ENCODE measurements around the gene PDIA6. TPM values are rescaled to one million over a fixed set of nuclear protein-coding genes. Genes with fewer than 3 reads are reported as not detected.

PDIA6 gene
- total RNA-seq, 1 experiment from 2014 or later: 149 TPM

DNA sequence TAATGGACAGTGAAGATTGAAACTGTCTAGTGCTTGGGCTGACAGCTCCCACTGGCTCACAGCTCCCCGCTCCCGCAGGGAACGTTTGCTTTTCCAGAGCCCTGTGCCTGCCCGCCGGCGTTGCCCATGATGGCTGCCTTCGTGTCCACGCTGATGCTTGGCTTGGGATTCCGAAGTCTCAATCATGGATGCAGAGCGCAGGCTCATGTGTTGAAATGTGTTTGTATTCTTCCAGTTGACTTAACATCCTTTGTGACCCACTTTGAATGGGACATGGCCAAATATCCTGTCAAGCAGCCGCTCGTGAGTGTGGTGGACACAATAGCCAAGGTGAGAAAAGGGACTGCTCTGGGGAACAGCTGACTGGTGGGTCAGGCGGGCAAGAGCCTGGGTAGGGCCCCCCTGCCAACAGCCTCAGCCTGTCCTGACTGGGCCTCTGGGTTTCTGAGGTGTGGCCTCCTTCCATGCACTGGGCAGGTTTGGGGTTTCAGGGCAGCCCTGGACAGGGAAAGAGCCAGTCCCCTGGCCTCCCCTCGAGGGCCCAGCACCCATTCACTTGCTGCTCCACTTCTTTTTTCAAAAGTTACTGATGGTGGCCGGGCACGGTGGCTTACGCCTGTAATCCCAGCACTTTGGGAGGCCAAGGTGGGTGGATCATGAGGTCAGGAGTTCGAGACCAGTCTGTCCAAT lies 48.3 kb downstream of the PDIA6 start (continued):
- TF ChIP-seq YY1 (IDR thresholded peaks at IDR 0.05; ENCODE audit: extremely low read depth, insufficient replicate concordance, low read depth, low read length): no peak

DNA sequence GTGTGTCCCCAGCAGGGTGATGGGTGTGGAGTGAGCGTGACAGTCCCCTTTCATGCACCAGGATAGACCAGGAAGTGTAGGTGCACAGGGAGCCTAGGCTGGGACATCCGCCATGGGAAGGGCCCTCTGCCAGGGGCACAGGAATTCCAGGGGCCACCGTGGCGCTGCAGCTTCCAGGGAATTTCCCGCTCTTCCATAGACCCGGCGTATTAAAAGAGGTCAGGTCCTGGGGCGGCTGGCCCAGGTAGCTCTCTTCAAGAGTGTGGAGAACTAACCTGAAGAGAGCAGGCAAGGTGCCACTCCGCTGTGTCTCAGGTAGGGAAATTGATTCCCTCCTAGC lies 49.2 kb downstream of the PDIA6 start:
- ChIA-PET RAD21 (ENCODE audit: low non-redundant PET in 1 of 2, low total read pairs in 2 of 2, uncharacterized antibody in 2 of 2, unreplicated experiment in 2 of 2) (no interaction called here), POLR2A (no interaction called here), CTCF (no interaction called here)
- Histone ChIP-seq H3K27me3 (ENCODE audit: insufficient read depth, low read length) (no peaks in the 10 kb centered on the region), H3K4me1 (ENCODE audit: control insufficient read depth in 1 of 2, insufficient read depth in 2 of 2, low read length in 2 of 2) (peaks cover 11 to 30% of the 10 kb centered on the region in 2 experiments), H3K4me3 (replicated peaks in 1 of 2; ENCODE audit: low read depth in 1 of 2, low read length in 2 of 2) (no peak overlapping the region), H3K79me2 (ENCODE audit: insufficient read depth, low read length) (no peaks in the 10 kb centered on the region), H3K9me3 (ENCODE audit: control insufficient read depth in 1 of 2, insufficient read depth in 1 of 2, low read depth in 1 of 2, low read length in 2 of 2) (no peaks in the 10 kb centered on the region), H4K20me1 (ENCODE audit: insufficient read depth) (no peaks in the 10 kb centered on the region), H3K9me2 (ENCODE audit: insufficient read depth) (no peaks in the 10 kb centered on the region), H3K27ac (ENCODE audit: low read depth, low read length) (no peak overlapping the region), H2AFZ (ENCODE audit: low read depth, low read length, poor library complexity, severe bottlenecking) (no peak overlapping the region), H3K9ac (ENCODE audit: low read length) (no peak overlapping the region), H3K36me3 (ENCODE audit: control insufficient read depth in 1 of 2, insufficient read depth in 2 of 2, low read length in 2 of 2) (no peaks in the 10 kb centered on the region), H3K4me2 (ENCODE audit: low read length) (no peak overlapping the region)
- intact Hi-C loops (cut with micrococcal nuclease): no loop called here
- TF ChIP-seq ELF1 (IDR thresholded peaks at IDR 0.05; ENCODE audit: borderline replicate concordance, low read depth) (no peak), EGR1 (IDR thresholded peaks at IDR 0.05; ENCODE audit: low read depth) (no peak), EZH2phosphoT487 (IDR thresholded peaks at IDR 0.05; ENCODE audit: borderline replicate concordance) (no peak), ZNF274 (IDR thresholded peaks at IDR 0.05; ENCODE audit: low read depth, low read length) (no peak), JUND (IDR thresholded peaks at IDR 0.05) (no peak), CEBPB (IDR thresholded peaks at IDR 0.05; ENCODE audit: low read depth) (no peak), YY1 (IDR thresholded peaks at IDR 0.05; ENCODE audit: extremely low read depth, insufficient replicate concordance, low read depth, low read length) (no peak), SP1 (IDR thresholded peaks at IDR 0.05; ENCODE audit: low read depth) (no peak), EZH2 (IDR thresholded peaks at IDR 0.05) (no peak), FOSL1 (IDR thresholded peaks at IDR 0.05; ENCODE audit: low read depth) (no peak), SIN3A (IDR thresholded peaks at IDR 0.05; ENCODE audit: low read depth) (no peak), SRF (IDR thresholded peaks at IDR 0.05; ENCODE audit: low read depth) (no peak), CBX3 (IDR thresholded peaks at IDR 0.05; ENCODE audit: low read depth) (no peak)
- TF ChIP-seq, protein P1, sequence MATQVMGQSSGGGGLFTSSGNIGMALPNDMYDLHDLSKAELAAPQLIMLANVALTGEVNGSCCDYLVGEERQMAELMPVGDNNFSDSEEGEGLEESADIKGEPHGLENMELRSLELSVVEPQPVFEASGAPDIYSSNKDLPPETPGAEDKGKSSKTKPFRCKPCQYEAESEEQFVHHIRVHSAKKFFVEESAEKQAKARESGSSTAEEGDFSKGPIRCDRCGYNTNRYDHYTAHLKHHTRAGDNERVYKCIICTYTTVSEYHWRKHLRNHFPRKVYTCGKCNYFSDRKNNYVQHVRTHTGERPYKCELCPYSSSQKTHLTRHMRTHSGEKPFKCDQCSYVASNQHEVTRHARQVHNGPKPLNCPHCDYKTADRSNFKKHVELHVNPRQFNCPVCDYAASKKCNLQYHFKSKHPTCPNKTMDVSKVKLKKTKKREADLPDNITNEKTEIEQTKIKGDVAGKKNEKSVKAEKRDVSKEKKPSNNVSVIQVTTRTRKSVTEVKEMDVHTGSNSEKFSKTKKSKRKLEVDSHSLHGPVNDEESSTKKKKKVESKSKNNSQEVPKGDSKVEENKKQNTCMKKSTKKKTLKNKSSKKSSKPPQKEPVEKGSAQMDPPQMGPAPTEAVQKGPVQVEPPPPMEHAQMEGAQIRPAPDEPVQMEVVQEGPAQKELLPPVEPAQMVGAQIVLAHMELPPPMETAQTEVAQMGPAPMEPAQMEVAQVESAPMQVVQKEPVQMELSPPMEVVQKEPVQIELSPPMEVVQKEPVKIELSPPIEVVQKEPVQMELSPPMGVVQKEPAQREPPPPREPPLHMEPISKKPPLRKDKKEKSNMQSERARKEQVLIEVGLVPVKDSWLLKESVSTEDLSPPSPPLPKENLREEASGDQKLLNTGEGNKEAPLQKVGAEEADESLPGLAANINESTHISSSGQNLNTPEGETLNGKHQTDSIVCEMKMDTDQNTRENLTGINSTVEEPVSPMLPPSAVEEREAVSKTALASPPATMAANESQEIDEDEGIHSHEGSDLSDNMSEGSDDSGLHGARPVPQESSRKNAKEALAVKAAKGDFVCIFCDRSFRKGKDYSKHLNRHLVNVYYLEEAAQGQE (IDR thresholded peaks at IDR 0.05; ENCODE audit: low read depth): no peak
- TF ChIP-seq, protein P2, sequence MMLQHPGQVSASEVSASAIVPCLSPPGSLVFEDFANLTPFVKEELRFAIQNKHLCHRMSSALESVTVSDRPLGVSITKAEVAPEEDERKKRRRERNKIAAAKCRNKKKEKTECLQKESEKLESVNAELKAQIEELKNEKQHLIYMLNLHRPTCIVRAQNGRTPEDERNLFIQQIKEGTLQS (IDR thresholded peaks at IDR 0.05): no peak
- TF ChIP-seq, protein P3, sequence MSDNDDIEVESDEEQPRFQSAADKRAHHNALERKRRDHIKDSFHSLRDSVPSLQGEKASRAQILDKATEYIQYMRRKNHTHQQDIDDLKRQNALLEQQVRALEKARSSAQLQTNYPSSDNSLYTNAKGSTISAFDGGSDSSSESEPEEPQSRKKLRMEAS (IDR thresholded peaks at IDR 0.05): no peak
- TF ChIP-seq, protein P4, sequence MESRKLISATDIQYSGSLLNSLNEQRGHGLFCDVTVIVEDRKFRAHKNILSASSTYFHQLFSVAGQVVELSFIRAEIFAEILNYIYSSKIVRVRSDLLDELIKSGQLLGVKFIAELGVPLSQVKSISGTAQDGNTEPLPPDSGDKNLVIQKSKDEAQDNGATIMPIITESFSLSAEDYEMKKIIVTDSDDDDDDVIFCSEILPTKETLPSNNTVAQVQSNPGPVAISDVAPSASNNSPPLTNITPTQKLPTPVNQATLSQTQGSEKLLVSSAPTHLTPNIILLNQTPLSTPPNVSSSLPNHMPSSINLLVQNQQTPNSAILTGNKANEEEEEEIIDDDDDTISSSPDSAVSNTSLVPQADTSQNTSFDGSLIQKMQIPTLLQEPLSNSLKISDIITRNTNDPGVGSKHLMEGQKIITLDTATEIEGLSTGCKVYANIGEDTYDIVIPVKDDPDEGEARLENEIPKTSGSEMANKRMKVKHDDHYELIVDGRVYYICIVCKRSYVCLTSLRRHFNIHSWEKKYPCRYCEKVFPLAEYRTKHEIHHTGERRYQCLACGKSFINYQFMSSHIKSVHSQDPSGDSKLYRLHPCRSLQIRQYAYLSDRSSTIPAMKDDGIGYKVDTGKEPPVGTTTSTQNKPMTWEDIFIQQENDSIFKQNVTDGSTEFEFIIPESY (IDR thresholded peaks at IDR 0.05; ENCODE audit: extremely low read depth, insufficient replicate concordance, low read length): no peak
- TF ChIP-seq, protein P5, sequence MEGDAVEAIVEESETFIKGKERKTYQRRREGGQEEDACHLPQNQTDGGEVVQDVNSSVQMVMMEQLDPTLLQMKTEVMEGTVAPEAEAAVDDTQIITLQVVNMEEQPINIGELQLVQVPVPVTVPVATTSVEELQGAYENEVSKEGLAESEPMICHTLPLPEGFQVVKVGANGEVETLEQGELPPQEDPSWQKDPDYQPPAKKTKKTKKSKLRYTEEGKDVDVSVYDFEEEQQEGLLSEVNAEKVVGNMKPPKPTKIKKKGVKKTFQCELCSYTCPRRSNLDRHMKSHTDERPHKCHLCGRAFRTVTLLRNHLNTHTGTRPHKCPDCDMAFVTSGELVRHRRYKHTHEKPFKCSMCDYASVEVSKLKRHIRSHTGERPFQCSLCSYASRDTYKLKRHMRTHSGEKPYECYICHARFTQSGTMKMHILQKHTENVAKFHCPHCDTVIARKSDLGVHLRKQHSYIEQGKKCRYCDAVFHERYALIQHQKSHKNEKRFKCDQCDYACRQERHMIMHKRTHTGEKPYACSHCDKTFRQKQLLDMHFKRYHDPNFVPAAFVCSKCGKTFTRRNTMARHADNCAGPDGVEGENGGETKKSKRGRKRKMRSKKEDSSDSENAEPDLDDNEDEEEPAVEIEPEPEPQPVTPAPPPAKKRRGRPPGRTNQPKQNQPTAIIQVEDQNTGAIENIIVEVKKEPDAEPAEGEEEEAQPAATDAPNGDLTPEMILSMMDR (IDR thresholded peaks at IDR 0.05 in 2 of 3, conservative IDR thresholded peaks at IDR 0.05 in 1 of 3; ENCODE audit: borderline replicate concordance in 1 of 3, insufficient read depth in 1 of 3, low read depth in 2 of 3, low read length in 2 of 3): no peak
- no TSS peak for BruUV-seq (replicated peaks)
- ATAC-seq (no peak), DNase-seq (ENCODE audit: low read depth, low spot score) (no peak)
